Stimulated activated CD4-positive, alpha-beta T cell treated with anti-CD3 and anti-CD28 coated beads, Interleukin-4, amount 100 ng/mL, for 48 hours (primary cell): ENCODE measurements around the gene UBALD2.
"Not testable (repeated sequence)": the region's sequence is repeated elsewhere in the genome, so short reads cannot be mapped to it uniquely, and the experiment has no call there.

ENCODE experiments used
- DNase-seq, 2 donors: peaks; one replicate each; pipeline ENCODE4 v3.0.0-alpha.2; 2020; ENCODE audit warnings: low read depth in 2 of 2

The UBALD2 gene

DNA sequence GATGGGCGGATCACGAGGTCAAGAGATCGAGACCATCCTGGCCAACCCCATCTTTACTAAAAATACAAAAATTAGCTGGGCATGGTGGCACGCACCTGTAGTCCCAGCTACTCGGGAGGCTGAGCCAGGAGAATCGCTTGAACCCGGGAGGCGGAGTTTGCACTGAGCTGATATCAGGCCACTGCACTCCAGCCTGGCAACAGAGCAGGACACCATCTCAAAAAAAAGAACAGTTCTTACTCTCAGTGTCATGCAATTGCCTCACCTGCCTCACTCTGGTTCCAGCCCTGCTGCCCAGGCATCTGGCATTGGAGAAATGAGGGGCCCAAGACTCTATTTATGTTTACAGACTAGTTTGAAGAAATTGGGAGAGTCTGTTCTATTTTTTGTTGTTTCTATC is 20.4 kb upstream of the UBALD2 start:
- DNase-seq = not testable (repeated sequence)

DNA sequence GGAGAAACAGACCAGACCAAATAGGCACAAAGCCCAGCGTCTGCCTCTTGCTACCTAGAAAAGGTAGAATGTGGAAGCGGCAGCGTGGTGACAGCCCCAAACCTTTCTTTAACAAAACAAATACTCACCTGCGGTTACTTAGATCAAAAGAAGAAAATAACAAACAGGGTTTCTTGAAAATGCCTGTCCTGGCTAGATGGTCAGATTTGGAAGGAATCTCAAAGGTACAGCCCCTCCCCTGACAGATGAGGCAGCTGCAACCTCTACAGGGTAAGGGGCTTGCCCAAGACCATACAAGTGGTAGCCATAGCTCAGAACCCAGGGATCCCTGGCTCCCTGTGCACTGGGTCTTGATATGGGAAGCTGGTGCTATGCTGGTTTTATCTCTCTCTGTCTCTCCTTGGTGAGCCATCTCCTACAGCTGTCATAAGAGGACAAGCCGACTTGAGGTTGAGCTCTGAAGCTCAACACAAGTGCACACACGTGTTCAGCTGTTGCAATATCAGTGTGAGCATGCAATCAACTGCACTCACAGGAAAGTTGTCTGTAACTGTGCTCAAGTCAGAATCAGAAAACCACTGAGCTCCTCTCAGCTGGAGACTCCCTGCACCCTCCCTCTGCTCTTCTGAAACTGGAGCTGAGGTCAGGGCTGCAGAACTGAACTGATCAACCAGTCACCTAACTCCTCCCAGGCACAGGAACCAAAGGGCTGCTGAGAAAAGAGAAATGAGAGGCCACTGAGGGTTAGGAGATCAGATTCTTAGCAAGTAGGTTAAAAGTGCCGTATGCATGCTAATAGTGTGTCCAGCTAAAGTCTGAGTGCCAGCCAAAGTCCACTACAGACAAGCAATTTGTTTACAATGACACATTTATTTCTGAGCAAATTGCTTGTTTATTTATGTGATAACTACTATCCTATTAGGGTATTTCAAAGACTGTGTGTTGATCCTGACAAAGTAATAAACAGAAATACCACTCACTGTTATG is 18.8 kb upstream of the UBALD2 start:
- peak in 1 of 2 donors; percentile 68 for DNase-seq

- DNase-seq = no peak
Measured at GRCh38 chr17:76247304-76247703, 17.8 kb upstream of the UBALD2 start.

- DNase-seq = no peak
Measured at GRCh38 chr17:76248013-76248782, 16.9 kb upstream of the UBALD2 start.

GRCh38 chr17:76250141-76250540 is 15.0 kb upstream of the UBALD2 start:
- no peak for DNase-seq

DNA sequence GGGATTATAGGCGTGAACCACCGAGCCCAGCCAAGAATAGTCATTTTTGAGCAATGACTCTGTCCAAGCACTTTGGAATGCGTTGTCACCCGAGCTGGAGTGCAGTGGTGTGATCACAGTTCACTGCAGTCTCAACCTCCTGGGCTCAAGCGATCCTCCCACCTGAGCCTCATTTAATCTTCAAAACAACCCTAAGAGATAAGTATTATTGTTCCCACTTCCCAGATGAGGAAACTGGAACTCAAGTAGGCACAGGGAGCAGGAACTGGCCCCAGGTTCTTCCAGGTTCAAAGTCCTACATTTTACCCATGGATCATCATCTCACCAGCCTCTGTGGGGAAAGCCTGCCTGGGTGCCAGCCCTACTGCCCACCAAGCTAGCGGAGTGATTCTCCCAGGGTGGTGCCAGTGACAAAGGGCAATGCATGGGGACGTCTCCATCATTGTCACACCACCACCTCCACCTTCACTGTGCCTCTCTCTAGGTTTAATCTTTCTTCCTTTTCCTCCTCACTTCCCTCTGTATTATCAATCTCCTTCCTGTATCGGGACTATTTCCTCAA is 13.6 kb upstream of the UBALD2 start:
- no peak for DNase-seq

DNA sequence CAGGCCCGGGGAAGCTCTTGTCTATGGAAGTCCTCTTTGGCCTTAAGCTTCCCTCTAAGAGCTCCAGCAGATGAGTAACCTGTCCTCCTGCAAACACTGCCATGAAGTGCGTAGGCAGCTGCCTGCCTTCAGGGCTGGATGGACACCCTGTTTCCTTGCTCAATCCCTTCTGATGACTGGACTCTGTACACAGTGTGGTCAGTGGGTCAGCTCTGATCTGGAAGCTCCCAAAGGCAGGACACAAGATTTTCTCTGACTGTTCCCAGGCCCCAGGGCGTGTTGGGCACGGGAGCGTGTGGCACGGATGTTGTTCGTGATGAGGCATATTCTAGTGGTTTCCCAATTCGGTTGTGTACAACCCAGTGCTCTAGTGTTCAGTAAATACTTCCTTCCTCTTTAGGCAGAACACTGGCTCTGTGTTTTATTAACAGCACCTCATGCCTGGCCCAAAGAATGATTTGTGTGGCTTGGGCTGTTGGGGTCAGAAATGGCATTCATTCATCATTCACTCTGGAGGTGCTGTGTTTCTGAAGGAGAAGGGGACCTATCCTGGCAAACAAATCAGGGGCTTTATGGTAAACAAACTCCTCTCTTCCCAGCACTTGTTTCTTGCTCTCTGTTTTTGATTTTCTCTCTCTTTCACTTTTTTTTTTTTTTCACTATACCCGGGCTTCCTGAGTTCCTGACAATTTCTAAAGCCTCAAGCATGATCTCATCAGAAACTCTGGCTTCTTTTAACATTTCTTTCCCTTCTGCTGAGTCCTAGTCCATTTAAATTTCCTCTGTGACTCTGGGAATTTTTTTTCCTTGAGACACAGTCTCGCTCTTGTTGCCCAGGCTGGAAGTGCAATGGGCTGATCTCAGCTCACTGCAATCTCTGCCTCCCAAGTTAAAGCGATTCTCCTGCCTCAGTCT is 12.9 kb upstream of the UBALD2 start:
- no peak for DNase-seq

DNA sequence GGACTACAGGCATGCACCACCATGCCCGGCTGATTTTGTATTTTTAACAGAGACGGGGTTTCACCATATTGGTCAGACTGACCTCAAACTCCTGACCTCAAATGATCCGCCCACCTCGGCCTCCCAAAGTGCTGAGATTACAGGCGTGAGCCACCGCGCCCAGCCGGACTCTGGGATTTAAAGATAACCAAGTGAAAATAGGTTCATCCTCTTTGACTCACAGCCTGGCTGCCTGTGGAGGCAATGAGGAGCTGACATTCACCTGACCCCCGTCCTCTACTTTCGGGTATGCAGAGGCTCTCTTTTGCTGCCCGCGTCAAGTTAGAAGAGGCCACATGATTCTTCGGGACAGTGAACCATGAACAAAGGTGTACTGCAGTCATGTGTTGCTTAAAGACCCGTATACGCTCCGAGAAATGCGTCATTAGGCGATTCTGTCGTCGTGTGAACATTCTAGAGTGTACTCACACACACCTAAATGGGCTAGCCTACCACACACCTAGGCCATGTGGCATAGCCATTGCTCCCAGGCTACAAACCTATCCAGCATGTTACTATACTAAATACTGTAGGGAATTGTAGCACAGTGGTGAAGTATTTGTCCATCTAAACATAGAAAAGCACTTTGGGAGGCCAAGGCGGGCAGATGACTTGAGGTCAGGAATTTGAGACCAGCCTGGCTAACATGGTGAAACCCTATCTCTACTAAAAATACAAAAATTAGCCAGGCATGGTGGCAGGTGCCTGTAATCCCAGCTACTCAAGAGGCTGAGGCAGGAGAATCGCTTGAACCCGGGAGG is 12.0 kb upstream of the UBALD2 start:
- not testable (repeated sequence) for DNase-seq

- no peak for DNase-seq
Measured at GRCh38 chr17:76253841-76254240, 11.3 kb upstream of the UBALD2 start.

DNA sequence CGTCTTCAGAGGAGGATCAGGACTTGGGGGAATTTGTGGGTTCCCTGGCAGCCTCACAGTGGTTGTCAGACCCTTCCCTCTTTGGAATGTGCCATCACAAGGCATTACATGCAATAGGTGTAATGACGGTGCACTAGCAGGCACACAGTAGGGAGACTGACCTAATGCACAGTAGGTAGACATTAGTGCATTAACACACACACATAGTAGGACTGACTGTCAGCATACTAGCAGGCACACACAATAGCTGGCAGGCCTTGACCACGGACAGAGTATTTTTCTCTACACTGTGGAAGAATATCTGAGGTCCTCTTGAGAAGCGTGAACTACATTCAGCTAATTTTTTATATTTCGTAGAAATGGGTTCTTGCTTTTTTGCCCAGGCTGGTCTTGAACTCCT is 10.9 kb upstream of the UBALD2 start:
- no peak for DNase-seq

DNA sequence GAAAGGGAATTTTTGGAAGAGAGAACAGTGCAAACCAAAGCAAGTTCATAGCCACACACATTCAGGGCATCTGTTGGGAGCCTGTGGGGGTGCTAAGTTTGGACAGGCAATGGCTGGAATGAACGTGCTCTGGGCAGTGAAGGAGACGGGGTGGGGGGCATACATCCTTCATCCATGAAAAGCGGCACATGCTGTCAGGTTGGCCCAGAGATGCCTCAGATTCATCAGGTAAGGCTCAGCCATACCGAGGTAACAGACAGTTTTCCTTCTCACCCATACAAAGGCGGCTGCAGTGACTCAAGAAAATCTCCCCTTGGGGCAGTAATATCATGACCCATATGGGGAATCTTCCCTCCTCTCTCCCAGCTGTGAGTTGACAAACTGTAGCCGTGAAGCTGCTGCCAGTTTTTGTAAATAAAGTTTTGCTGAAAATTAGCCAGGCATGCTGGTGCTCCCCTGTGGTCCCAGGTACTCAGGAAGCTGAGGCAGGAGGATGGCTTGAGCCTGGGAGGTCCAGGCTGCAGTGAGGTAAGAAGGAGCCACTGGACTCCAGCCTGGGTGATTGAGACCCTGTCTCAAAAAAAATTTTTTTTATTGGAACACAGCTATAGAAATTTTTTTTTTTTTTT is 9.2 kb upstream of the UBALD2 start:
- DNase-seq = no peak

DNA sequence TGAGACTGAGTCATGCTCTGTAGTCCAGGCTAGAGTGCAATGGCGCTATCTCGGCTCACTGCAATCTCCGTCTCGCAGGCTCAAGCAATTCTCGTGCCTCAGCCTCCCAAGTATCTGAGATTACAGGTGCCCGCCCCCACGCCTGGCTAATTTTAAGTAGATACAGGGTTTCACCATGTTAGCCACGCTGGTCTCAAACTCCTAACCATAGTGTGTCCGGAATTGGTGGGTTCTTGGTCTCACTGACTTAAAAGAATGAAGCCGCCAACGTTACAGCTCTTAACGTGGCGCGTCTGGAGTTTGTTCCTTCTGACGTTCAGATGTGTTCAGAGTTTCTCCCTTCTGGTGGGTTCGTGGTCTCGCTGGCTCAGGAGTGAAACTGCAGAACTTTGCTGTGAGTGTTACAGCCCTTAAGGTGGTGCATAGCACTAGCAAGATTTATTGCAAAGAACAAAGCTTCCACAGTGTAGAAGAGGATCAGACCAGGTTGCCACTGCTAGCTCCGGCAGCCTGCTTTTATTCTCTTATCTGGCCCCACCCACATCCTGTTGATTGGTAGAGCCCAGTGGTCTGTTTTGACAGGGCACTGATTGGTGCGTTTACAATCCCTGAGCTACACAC is 8.6 kb upstream of the UBALD2 start:
- DNase-seq = not testable (repeated sequence)

DNA sequence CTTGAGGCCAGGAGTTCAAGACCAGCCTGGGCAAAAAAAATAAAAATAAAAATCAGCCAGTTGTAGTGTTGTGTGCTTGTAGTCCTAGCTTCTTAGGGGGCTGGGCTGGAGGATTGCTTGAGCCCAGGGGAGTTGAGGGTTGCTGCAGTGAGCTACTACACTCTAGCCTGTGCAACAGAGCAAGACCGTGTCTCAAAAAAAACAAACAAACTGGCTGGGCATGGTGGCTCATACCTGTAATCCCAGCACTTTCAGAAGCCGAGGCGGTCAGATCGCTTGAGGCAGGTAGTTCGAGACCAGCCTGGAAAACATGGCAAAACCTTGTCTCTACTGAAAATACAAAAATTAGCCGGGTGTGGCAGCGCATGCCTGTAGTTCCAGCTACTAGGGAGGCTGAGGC is 4.9 kb upstream of the UBALD2 start:
- DNase-seq = no peak

DNA sequence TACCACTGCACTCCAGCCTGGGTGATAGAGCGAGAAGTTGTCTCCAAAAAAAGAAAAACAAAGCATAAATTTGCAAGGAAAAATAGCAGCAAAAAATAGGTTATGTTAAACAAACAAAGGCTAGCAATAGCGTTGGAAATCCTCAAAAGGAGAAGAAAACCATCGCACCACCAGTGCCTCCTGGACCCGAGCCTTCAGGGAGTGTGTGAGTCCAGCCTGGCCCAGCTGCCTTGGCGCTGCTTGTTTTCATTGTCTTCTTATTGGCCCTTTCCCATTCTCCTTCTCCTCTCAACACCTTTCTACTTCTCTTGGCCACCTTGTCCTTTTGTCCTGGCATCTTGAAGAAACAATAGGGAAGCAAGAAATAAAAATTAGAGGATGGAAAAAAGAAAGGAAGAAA is 4.5 kb upstream of the UBALD2 start:
- no peak for DNase-seq

GRCh38 chr17:76261421-76262215 is 3.5 kb upstream of the UBALD2 start:
- DNase-seq = no peak

GRCh38 chr17:76262732-76263344 is 2.3 kb upstream of the UBALD2 start:
- DNase-seq = no peak

DNA sequence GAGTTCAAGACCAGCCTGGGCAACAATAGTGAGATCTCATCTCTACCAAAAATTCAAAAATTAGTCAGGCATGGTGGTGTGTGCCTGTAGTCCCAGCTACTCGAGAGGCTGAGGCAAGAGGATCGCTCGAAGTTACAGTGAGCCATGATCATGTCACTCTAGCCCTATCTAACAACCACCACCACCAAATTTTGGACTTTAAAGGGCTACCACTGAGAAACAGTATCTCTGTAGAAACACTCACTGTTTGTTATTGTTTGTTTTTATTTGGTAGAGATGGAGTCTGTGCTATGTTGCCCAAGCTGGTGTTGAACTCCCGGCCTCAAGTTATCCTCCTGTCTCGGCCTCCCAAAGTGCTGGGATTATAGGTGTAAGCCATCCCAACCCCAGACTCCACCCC is 1.3 kb upstream of the UBALD2 start:
- DNase-seq = no peak

- DNase-seq = no peak
Measured at GRCh38 chr17:76264425-76264754, 758 bp upstream of the UBALD2 start.
